Fibroblast of lung (primary cell): Measurements from ENCODE around the gene CEP120.

ENCODE experiments used
- CTCF ChIP-seq, 2 donors: IDR thresholded peaks in 1 of 2; conservative IDR thresholded peaks in 1 of 2; 1 replicate in 1 of 2; 2 replicates in 1 of 2; pipeline ENCODE4 v1.5.1; 2011 to 2012; ENCODE audit warnings: low read length in 2 of 2, control low read depth in 1 of 2, inconsistent platforms in 1 of 2, low read depth in 1 of 2, mild to moderate bottlenecking in 1 of 2
- EZH2 ChIP-seq: IDR thresholded peaks from 2 replicates; pipeline ENCODE4 v1.5.1; 2012; ENCODE audit warnings: low read length, control low read depth, mild to moderate bottlenecking; ENCODE audit errors: missing control alignments

- TF ChIP-seq CTCF (conservative IDR thresholded peaks at IDR 0.05 in 1 of 2, IDR thresholded peaks at IDR 0.05 in 1 of 2; ENCODE audit: low read depth in 1 of 2, low read length in 2 of 2), result no peak
- TF ChIP-seq EZH2, result no peak
These were observed 5.5 kb upstream of the CEP120 start for GRCh38 chr5:123428521-123429220.
